HG03095 (cell line): ENCODE data around the gene CRLF2.
"Not testable (repeated sequence)": the region's sequence is repeated elsewhere in the genome, so short reads cannot be mapped to it uniquely, and the experiment has no call there.

Source experiments
- ATAC-seq: cut with Tn5 transposase; IDR thresholded peaks from one replicate; pipeline ENCODE4 v1.9.1; 2021; ENCODE audit warnings: moderate library complexity; ENCODE audit not compliant: unreplicated experiment

CRLF2 gene

GRCh38 chrX:1169189-1169588 lies 43.3 kb downstream of the CRLF2 start:
- ATAC-seq, result no peak

GRCh38 chrX:1167918-1168481 lies 44.4 kb downstream of the CRLF2 start:
- no peak for ATAC-seq

- ATAC-seq, result no peak
These were observed 45.0 kb downstream of the CRLF2 start for GRCh38 chrX:1167466-1167865.

- no peak for ATAC-seq
These were observed 46.8 kb downstream of the CRLF2 start for GRCh38 chrX:1165535-1166196.

- ATAC-seq, result no peak
These were observed 47.8 kb downstream of the CRLF2 start for GRCh38 chrX:1164322-1165288.

- ATAC-seq, result no peak
These were observed 49.2 kb downstream of the CRLF2 start for GRCh38 chrX:1163231-1163630.

GRCh38 chrX:1162119-1162916 lies 50.1 kb downstream of the CRLF2 start:
- ATAC-seq, result no peak

- ATAC-seq, result no peak
These were observed 52.9 kb downstream of the CRLF2 start for GRCh38 chrX:1159548-1159947.

- ATAC-seq, result not testable (repeated sequence)
These were observed 55.6 kb downstream of the CRLF2 start for GRCh38 chrX:1156681-1157455.

GRCh38 chrX:1153940-1154339 lies 58.5 kb downstream of the CRLF2 start:
- no peak for ATAC-seq

GRCh38 chrX:1152090-1152489 lies 60.4 kb downstream of the CRLF2 start:
- no peak for ATAC-seq

GRCh38 chrX:1151378-1152077 lies 60.9 kb downstream of the CRLF2 start:
- ATAC-seq, result no peak

- ATAC-seq, result no peak
These were observed 61.7 kb downstream of the CRLF2 start for GRCh38 chrX:1150569-1151347.

GRCh38 chrX:1147611-1148515 lies 64.6 kb downstream of the CRLF2 start:
- ATAC-seq, result no peak

GRCh38 chrX:1144293-1144692 lies 68.2 kb downstream of the CRLF2 start:
- no peak for ATAC-seq
